Measurements from ENCODE around the gene NPAS2. TPM values are rescaled to one million over a fixed set of nuclear protein-coding genes. Genes with fewer than 3 reads are reported as not detected.

The NPAS2 gene
- total and polyA plus RNA-seq, 2 of the 8 experiments (the other 6 are each of a cell fraction or from before 2014, with no cell fraction given): 1.8 to 1.9 TPM

DNA sequence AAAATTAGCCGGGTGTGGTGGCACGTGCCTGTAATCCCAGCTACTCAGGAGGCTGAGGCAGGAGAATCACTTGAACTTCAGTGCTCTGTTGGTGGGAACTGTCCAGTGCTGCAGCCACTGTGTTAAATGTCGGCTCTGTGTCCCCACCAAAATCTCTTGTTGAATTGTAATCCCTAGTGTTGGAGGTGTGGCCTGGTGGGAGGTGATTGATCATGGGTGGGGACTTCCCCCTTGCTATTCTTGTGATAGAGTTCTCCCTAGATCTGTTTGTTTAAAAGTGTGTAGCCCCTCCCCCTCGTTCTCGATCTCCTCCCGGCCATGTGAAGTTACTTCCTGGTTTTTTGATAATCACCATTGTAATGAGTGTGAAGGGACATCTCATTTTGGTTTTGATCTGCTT, 172.3 kb downstream of the NPAS2 start (continued):
- TF ChIP-seq SIN3A (conservative IDR thresholded peaks at IDR 0.05 in 1 of 2, IDR thresholded peaks at IDR 0.05 in 1 of 2; ENCODE audit: low read depth in 1 of 2, low read length in 2 of 2) (no peak), TEAD4 (IDR thresholded peaks at IDR 0.05; ENCODE audit: low read depth, low read length) (no peak), MAFK (IDR thresholded peaks at IDR 0.05; ENCODE audit: low read depth, low read length) (no peak)

All from H1 (cell line).